ENCODE results near the gene BRWD1. TPM values are rescaled to one million over a fixed set of nuclear protein-coding genes. Genes with fewer than 3 reads are reported as not detected.
A peak's percentile ranks its signal among the peaks of the same experiment; 100 is the strongest.

BRWD1 gene
- total RNA-seq, 1 experiment from 2014 or later = 28.8 TPM

DNA sequence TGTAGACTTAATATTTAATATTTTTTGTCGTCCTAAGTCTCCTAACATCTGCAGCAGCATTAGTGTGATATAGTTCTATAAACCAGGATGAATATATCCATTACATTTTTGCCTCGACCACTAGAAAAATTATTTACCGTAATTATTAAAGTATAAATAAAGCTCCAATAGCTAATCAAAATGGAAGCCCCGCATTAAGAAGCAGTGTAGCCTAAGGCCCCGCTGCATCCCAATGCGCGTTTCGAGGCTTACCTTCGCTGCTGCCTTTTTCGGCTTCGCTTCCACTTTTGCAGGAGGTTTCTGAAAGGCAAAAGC, 34.6 kb upstream of the BRWD1 start:
- intact Hi-C loops (cut with micrococcal nuclease; ENCODE audit: unreplicated experiment) = loop anchor here (5.0 kb wide), 1 partner anchor 36 kb away; the partner anchor contains the start of gene BRWD1
- H3K27ac Mint-ChIP-seq (ENCODE audit: unreplicated experiment) = peak overlapping the region; percentile 36
- no TSS peak for BruUV-seq (replicated peaks)
- no peaks in the 10 kb centered on the region for H3K27me3 Mint-ChIP-seq (ENCODE audit: unreplicated experiment)
- peaks cover 61% of the 10 kb centered on the region for H3K36me3 Mint-ChIP-seq (ENCODE audit: insufficient read depth, unreplicated experiment)
- CTCF ChIA-PET = interaction anchor here (1.0 to 1.5 kb wide), 2 partner anchors 35 to 40 kb away, joined by 3 to 11 read pairs; no protein-coding TSS in a partner anchor
- peaks cover 34% of the 10 kb centered on the region for H3K4me1 Mint-ChIP-seq (ENCODE audit: low read depth, unreplicated experiment)
- peak; percentile 3 for DNase-seq
- H3K9me3 Mint-ChIP-seq (ENCODE audit: low read depth, unreplicated experiment) = no peaks in the 10 kb centered on the region
- peak overlapping the region; percentile 72 for H3K4me3 Mint-ChIP-seq (ENCODE audit: low read depth, unreplicated experiment)
- TF ChIP-seq, protein P1, sequence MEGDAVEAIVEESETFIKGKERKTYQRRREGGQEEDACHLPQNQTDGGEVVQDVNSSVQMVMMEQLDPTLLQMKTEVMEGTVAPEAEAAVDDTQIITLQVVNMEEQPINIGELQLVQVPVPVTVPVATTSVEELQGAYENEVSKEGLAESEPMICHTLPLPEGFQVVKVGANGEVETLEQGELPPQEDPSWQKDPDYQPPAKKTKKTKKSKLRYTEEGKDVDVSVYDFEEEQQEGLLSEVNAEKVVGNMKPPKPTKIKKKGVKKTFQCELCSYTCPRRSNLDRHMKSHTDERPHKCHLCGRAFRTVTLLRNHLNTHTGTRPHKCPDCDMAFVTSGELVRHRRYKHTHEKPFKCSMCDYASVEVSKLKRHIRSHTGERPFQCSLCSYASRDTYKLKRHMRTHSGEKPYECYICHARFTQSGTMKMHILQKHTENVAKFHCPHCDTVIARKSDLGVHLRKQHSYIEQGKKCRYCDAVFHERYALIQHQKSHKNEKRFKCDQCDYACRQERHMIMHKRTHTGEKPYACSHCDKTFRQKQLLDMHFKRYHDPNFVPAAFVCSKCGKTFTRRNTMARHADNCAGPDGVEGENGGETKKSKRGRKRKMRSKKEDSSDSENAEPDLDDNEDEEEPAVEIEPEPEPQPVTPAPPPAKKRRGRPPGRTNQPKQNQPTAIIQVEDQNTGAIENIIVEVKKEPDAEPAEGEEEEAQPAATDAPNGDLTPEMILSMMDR (IDR thresholded peaks at IDR 0.05; ENCODE audit: unreplicated experiment) = no peak

DNA sequence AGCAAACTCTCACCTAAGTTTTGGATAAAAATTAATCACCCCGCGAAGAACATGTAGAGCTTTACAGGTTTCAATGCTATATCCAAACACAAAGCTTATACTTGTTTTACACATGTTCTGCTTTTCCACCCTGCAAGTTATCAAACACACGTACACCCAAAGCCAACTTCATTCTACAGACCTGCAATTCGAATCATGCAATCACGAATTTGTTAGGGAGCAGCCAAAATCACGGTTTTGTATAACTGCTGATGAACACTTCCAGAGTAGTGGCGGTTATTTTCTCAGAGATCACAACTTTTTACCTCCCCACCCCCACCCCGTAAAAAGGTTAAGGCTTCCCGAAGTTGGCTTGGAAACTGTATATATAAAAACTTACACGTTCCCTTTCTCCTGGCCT, 34.1 kb upstream of the BRWD1 start:
- H3K27ac Mint-ChIP-seq (ENCODE audit: unreplicated experiment) = no peak overlapping the region
- H3K9me3 Mint-ChIP-seq (ENCODE audit: low read depth, unreplicated experiment) = no peaks in the 10 kb centered on the region
- H3K4me3 Mint-ChIP-seq (ENCODE audit: low read depth, unreplicated experiment) = peak overlapping the region; percentile 72
- TSS peak; percentile 28 for BruUV-seq (replicated peaks)
- no peak for DNase-seq
- peaks cover 62% of the 10 kb centered on the region for H3K36me3 Mint-ChIP-seq (ENCODE audit: insufficient read depth, unreplicated experiment)
- CTCF ChIA-PET = interaction anchor here (1.5 kb wide), 1 partner anchor 40 kb away, joined by 11 read pairs; no protein-coding TSS in a partner anchor
- no peaks in the 10 kb centered on the region for H3K27me3 Mint-ChIP-seq (ENCODE audit: unreplicated experiment)
- intact Hi-C loops (cut with micrococcal nuclease; ENCODE audit: unreplicated experiment) = loop anchor here (5.0 kb wide), 1 partner anchor 35 kb away; the partner anchor contains the start of gene BRWD1
- H3K4me1 Mint-ChIP-seq (ENCODE audit: low read depth, unreplicated experiment) = peaks cover 34% of the 10 kb centered on the region
- TF ChIP-seq, protein P1 (IDR thresholded peaks at IDR 0.05; ENCODE audit: unreplicated experiment) = no peak

DNA sequence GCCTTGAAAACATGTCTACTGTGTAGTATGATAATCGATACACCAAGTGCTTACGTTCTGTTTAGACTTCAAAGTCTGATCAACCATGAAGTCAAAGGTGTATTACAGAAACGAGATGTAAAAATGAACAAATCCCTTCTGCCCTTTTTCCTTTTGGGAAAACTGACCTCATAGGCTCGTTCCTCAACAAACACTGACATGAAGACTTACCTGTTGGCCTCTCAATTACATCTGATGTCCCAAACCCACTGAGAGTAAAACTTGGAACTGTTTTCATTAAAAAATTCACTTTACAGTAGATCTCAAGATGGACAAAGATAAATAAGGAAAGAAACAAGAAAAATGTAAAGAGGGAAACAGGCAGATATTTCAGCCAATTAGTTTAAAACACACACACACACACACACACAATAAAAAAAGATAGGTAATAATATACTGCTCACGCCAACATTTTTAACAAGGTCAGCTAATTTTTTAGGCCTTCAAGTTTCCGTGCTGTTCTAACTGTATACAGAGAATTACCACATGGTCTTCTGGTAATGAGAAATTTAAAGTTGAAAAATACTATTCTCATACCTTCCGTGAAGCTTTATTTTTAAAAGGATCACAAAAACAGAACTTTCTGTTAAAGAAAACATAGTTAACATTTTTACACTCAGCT, 33.4 kb upstream of the BRWD1 start:
- Mint-ChIP-seq H3K36me3 (ENCODE audit: insufficient read depth, unreplicated experiment) (peaks cover 69% of the 10 kb centered on the region), H3K27ac (ENCODE audit: unreplicated experiment) (peak overlapping the region; percentile 66), H3K9me3 (ENCODE audit: low read depth, unreplicated experiment) (no peaks in the 10 kb centered on the region), H3K4me1 (ENCODE audit: low read depth, unreplicated experiment) (peaks cover 34% of the 10 kb centered on the region), H3K4me3 (ENCODE audit: low read depth, unreplicated experiment) (peak overlapping the region; percentile 72), H3K27me3 (ENCODE audit: unreplicated experiment) (no peaks in the 10 kb centered on the region)
- TF ChIP-seq, protein P1 (IDR thresholded peaks at IDR 0.05; ENCODE audit: unreplicated experiment) = no peak
- CTCF ChIA-PET = no interaction called here
- intact Hi-C loops (cut with micrococcal nuclease; ENCODE audit: unreplicated experiment) = loop anchor here (5.0 kb wide), 1 partner anchor 34 kb away; the partner anchor contains the start of gene BRWD1
- no peak for DNase-seq
- no TSS peak for BruUV-seq (replicated peaks)

DNA sequence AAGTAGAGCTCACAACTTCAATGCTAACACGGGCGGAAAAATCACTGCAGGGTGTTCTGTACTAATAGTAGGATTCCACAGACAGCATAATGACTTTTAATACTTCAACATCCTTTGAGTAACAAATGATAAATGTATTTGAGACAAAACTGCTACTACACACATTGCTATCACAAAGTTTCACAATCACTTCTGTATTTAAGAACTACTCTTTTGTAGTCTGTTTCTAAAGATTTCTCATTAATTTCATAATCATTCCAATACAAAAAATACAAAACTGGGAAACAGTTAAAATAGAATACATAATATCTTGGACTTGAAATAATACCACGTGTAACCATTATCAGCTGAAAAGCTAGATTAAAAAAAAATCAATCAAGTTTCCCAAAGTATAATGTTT, 32.8 kb upstream of the BRWD1 start:
- CTCF ChIA-PET = no interaction called here
- Mint-ChIP-seq H3K4me1 (ENCODE audit: low read depth, unreplicated experiment) (peaks cover 31% of the 10 kb centered on the region), H3K27me3 (ENCODE audit: unreplicated experiment) (no peaks in the 10 kb centered on the region), H3K36me3 (ENCODE audit: insufficient read depth, unreplicated experiment) (peaks cover 72% of the 10 kb centered on the region), H3K9me3 (ENCODE audit: low read depth, unreplicated experiment) (no peaks in the 10 kb centered on the region), H3K27ac (ENCODE audit: unreplicated experiment) (no peak overlapping the region), H3K4me3 (ENCODE audit: low read depth, unreplicated experiment) (peak overlapping the region; percentile 72)
- BruUV-seq (replicated peaks) = no TSS peak
- DNase-seq = no peak
- intact Hi-C loops (cut with micrococcal nuclease; ENCODE audit: unreplicated experiment) = loop anchor here (5.0 kb wide), 1 partner anchor 34 kb away; the partner anchor contains the start of gene BRWD1
- TF ChIP-seq, protein P1 (IDR thresholded peaks at IDR 0.05; ENCODE audit: unreplicated experiment) = no peak

Data from Calu3 (cell line).